ENCODE measurements around the gene PDE6A.
"Not testable (repeated sequence)": the region's sequence is repeated elsewhere in the genome, so short reads cannot be mapped to it uniquely, and the experiment has no call there.

Gene PDE6A

DNA sequence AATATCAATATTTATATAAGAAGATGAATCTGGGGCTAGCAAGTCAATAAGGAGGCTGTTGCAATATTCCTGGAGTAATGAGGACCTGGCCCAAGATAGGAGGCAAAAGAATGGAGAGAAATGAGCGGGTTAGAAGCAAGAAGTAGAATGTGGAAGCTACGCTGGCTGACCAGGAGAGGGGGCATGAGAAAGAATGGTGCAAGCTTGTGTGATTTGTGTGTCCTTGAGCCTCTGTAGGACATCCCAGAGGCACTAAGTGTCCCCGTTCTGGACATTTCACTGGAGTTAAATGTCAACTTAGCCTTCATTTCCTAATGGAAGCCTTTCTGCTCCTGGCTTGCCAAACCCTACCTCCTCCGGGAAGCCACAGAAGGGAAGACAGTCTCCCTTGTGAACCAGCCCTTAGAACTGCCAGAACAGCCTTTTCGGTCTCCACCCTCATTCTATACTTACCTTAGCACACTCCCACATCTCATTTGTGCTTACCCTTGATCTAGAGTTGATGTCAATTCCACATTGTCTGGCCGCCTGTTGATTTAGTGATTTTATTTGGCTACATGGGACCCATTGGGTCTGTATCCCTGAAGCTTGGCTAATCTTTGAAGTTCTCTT is 6.7 kb upstream of the PDE6A start:
- Histone ChIP-seq H3K4me1 (ENCODE audit: control insufficient read depth, insufficient read depth, low read length) (no peaks in the 10 kb centered on the region), H3K27me3 (ENCODE audit: control insufficient read depth in 1 of 2, insufficient read depth in 2 of 2, low read length in 2 of 2) (no peaks in the 10 kb centered on the region), H3K36me3 (ENCODE audit: control insufficient read depth in 2 of 2, insufficient read depth in 2 of 2, low read length in 2 of 2) (no peaks in the 10 kb centered on the region), H3K9me3 (ENCODE audit: control insufficient read depth in 2 of 2, low read length in 2 of 2) (no peaks in the 10 kb centered on the region), H3K27ac (ENCODE audit: low read length) (no peak overlapping the region), H3K4me3 (ENCODE audit: low read length in 2 of 2) (no peak overlapping the region), H3K9ac (ENCODE audit: low read length in 2 of 2) (no peak overlapping the region)

DNA sequence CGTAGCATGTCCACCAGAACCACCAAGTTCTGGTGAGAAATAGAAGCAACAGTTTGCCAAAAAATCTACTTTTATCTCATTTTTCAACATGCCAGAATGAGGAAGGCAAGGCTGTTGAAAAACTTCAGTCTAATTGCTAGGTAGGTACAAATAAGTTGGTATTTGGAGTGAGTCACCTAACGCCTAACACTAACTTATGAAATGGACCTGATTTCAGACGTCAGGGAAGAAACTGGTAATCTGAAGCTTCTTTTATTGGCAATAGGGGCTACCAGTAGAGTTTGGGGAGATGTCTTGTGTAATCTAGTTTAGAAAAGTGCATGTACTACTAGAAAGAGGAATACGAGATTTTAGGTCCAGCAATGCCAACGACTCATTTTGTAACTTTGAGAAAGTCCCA is 4.4 kb upstream of the PDE6A start:
- Histone ChIP-seq H3K4me1 (ENCODE audit: control insufficient read depth, insufficient read depth, low read length) (no peaks in the 10 kb centered on the region), H3K9ac (ENCODE audit: low read length in 2 of 2) (no peak overlapping the region), H3K9me3 (ENCODE audit: control insufficient read depth in 2 of 2, low read length in 2 of 2) (no peaks in the 10 kb centered on the region), H3K27ac (ENCODE audit: low read length) (no peak overlapping the region), H3K27me3 (ENCODE audit: control insufficient read depth in 1 of 2, insufficient read depth in 2 of 2, low read length in 2 of 2) (no peaks in the 10 kb centered on the region), H3K36me3 (ENCODE audit: control insufficient read depth in 2 of 2, insufficient read depth in 2 of 2, low read length in 2 of 2) (no peaks in the 10 kb centered on the region), H3K4me3 (ENCODE audit: low read length in 2 of 2) (no peak overlapping the region)

DNA sequence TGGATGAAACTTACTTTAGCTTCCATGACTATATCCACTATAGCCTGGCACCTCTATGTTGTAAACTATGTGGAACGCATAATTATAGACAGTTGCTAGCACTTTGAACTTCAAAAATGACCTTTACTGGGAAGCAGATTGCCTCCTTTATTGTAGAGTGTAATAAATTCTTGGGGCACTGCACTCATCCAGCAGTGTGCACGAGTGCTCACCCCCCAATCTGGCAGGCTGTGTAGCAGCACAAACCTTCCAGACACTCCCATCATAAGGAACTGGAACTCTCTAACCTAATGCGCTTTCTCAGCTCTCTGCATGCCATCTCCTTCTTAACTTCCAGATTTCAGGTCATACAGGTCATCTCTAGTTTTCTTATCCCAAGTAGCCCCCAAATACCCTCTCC is 1.5 kb upstream of the PDE6A start:
- Histone ChIP-seq H3K4me3 (ENCODE audit: low read length in 2 of 2) (no peak overlapping the region), H3K9me3 (ENCODE audit: control insufficient read depth in 2 of 2, low read length in 2 of 2) (no peaks in the 10 kb centered on the region), H3K27me3 (ENCODE audit: control insufficient read depth in 1 of 2, insufficient read depth in 2 of 2, low read length in 2 of 2) (no peaks in the 10 kb centered on the region), H3K27ac (ENCODE audit: low read length) (no peak overlapping the region), H3K4me1 (ENCODE audit: control insufficient read depth, insufficient read depth, low read length) (no peaks in the 10 kb centered on the region), H3K36me3 (ENCODE audit: control insufficient read depth in 2 of 2, insufficient read depth in 2 of 2, low read length in 2 of 2) (no peaks in the 10 kb centered on the region), H3K9ac (ENCODE audit: low read length in 2 of 2) (no peak overlapping the region)

DNA sequence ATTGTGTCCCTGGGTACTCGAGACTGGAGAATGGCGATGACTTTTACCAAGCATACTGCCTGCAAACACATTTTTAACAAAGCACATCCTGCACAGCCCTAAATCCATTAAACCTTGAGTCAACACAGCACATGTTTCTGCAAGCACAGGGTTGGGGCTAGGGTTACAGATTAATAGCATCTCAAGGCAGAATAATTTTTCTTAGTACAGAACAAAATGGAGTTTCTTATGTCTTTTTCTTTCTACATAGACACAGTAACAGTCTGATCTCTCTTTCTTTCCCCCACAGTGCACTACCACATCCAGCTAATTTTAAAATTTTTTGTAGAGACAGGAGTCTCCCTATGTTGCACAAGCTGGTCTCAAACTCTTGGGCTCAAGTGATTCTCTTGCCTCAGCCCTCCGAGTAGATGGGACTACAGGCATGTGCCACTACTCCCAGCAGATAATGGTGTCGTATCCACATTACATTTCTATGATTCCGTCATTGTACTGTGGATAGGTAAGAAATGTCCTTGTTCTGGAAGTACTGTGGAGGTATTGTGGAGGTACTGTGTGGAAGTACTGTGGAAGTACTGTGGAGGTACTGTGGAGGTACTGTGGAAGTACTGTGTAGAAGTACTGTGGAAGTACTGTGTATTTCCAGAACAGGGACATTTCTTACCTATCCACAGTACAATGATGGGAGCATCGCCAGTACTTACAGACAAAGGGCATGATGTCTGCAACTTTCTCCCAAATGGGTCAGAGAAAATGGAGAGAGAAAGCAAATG is 1.2 kb downstream of the PDE6A start:
- H3K4me1 ChIP-seq (ENCODE audit: control insufficient read depth, insufficient read depth, low read length); H3K36me3 ChIP-seq (ENCODE audit: control insufficient read depth in 2 of 2, insufficient read depth in 2 of 2, low read length in 2 of 2); H3K9me3 ChIP-seq (ENCODE audit: control insufficient read depth in 2 of 2, low read length in 2 of 2); H3K27me3 ChIP-seq (ENCODE audit: control insufficient read depth in 1 of 2, insufficient read depth in 2 of 2, low read length in 2 of 2); H3K9ac ChIP-seq (ENCODE audit: low read length in 2 of 2); H3K27ac ChIP-seq (ENCODE audit: low read length); H3K4me3 ChIP-seq (ENCODE audit: low read length in 2 of 2): not testable (repeated sequence)

DNA sequence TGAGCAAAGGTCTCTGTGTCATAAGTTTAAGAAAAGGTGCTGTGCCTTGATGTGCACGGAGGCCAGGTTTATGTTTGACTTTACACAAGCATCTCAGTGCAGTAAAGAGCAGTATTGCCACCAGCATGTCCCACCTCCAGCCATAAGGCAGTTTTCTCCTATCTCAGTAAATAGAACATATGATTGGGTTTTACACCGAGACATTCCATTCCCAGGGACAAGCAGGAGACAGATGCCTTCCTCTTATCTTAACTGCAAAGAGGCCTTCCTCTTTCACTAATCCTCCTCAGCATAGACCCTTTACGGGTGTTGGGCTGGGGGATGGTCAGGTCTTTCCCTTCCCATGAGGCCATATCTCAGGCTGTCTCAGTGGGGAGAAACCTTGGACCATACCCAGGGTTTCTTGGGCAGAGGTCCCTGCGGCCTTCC is 1.8 kb downstream of the PDE6A start:
- H3K9me3 ChIP-seq (ENCODE audit: control insufficient read depth in 2 of 2, low read length in 2 of 2); H3K27ac ChIP-seq (ENCODE audit: low read length); H3K4me3 ChIP-seq (ENCODE audit: low read length in 2 of 2); H3K9ac ChIP-seq (ENCODE audit: low read length in 2 of 2); H3K36me3 ChIP-seq (ENCODE audit: control insufficient read depth in 2 of 2, insufficient read depth in 2 of 2, low read length in 2 of 2); H3K4me1 ChIP-seq (ENCODE audit: control insufficient read depth, insufficient read depth, low read length); H3K27me3 ChIP-seq (ENCODE audit: control insufficient read depth in 1 of 2, insufficient read depth in 2 of 2, low read length in 2 of 2): not testable (repeated sequence)

DNA sequence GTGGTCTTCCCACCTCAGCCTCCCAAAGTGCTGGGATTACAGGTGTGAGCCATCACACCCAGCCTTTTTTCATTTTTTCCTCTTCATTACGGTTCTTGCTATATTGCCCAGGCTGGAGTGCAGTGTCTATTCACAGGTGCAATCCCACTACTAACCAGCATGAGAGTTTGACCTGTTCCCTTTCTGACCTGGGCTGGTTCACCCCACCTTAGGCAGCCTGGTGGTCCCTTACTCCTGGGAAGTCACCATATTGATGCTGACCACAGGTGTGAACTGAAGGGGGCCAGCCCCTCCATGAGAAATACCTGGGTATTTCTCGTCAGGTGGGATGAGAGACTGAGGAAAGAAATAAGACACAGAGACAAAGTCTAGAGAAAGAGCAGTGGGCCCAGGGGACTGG is 2.4 kb downstream of the PDE6A start:
- Histone ChIP-seq H3K9me3 (ENCODE audit: control insufficient read depth in 2 of 2, low read length in 2 of 2) (no peaks in the 10 kb centered on the region), H3K27me3 (ENCODE audit: control insufficient read depth in 1 of 2, insufficient read depth in 2 of 2, low read length in 2 of 2) (no peaks in the 10 kb centered on the region), H3K4me1 (ENCODE audit: control insufficient read depth, insufficient read depth, low read length) (no peaks in the 10 kb centered on the region), H3K27ac (ENCODE audit: low read length) (no peak overlapping the region), H3K36me3 (ENCODE audit: control insufficient read depth in 2 of 2, insufficient read depth in 2 of 2, low read length in 2 of 2) (no peaks in the 10 kb centered on the region), H3K9ac (ENCODE audit: low read length in 2 of 2) (no peak overlapping the region), H3K4me3 (ENCODE audit: low read length in 2 of 2) (no peak overlapping the region)

DNA sequence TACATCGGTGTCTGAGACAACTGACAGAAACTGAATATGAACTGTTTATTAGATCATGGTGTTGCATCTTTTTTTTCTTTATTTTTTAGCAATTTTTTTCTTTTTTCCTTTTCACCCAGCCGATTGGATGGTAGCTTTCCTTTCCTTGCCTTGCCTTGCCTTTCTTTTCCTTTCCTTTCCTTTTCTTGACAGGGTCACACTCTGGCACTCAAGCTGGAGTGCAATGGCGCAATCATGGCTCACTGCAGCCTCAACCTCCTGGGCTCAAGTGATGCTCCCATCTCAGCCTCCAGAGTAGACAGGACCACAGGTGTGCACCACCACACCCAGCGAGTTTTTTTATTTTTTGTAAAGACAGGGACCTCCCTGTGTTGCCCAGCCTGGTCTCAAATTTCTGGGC is 2.8 kb downstream of the PDE6A start:
- Histone ChIP-seq H3K27ac (ENCODE audit: low read length) (no peak overlapping the region), H3K36me3 (ENCODE audit: control insufficient read depth in 2 of 2, insufficient read depth in 2 of 2, low read length in 2 of 2) (no peaks in the 10 kb centered on the region), H3K4me3 (ENCODE audit: low read length in 2 of 2) (no peak overlapping the region), H3K9me3 (ENCODE audit: control insufficient read depth in 2 of 2, low read length in 2 of 2) (no peaks in the 10 kb centered on the region), H3K4me1 (ENCODE audit: control insufficient read depth, insufficient read depth, low read length) (no peaks in the 10 kb centered on the region), H3K27me3 (ENCODE audit: control insufficient read depth in 1 of 2, insufficient read depth in 2 of 2, low read length in 2 of 2) (peaks cover 0 to 2% of the 10 kb centered on the region in 2 donors), H3K9ac (ENCODE audit: low read length in 2 of 2) (no peak overlapping the region)

DNA sequence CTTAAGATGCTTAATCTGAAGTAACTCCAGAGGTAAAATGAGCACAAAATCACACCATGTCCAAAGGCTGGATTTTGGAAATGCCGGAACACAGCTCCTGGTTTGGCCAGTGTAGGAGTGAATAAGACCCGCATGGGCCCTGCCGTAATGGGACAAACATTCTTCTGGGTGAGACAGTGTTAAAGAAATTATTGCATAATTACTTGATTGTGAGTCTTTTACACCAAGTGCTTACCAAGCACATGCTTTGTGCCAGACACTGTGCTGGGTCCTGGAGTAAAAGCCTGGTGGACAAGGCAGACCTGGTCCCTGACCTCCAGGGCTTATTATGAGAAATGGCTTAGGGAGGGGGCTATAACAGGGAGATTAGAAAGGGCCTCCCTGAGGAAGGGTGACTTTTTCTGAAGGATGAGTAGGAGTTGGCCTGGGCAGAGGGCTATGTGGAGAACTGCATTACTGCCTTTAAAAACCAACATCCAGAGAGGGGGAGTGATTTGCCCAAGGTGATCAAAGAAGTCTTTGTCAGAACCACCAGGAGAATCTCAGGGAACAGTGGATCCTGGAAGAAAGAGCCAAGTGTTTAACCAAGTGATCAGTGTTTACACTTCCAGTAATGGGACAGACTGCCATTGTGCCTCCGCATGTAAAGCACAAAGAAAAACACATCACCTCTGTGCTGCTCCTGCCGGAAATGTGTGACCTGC is 3.5 kb downstream of the PDE6A start:
- Histone ChIP-seq H3K4me1 (ENCODE audit: control insufficient read depth, insufficient read depth, low read length) (no peaks in the 10 kb centered on the region), H3K27ac (ENCODE audit: low read length) (no peak overlapping the region), H3K27me3 (ENCODE audit: control insufficient read depth in 1 of 2, insufficient read depth in 2 of 2, low read length in 2 of 2) (peaks cover 0 to 2% of the 10 kb centered on the region in 2 donors), H3K9me3 (ENCODE audit: control insufficient read depth in 2 of 2, low read length in 2 of 2) (no peaks in the 10 kb centered on the region), H3K36me3 (ENCODE audit: control insufficient read depth in 2 of 2, insufficient read depth in 2 of 2, low read length in 2 of 2) (no peaks in the 10 kb centered on the region), H3K4me3 (ENCODE audit: low read length in 2 of 2) (no peak overlapping the region), H3K9ac (ENCODE audit: low read length in 2 of 2) (no peak overlapping the region)

DNA sequence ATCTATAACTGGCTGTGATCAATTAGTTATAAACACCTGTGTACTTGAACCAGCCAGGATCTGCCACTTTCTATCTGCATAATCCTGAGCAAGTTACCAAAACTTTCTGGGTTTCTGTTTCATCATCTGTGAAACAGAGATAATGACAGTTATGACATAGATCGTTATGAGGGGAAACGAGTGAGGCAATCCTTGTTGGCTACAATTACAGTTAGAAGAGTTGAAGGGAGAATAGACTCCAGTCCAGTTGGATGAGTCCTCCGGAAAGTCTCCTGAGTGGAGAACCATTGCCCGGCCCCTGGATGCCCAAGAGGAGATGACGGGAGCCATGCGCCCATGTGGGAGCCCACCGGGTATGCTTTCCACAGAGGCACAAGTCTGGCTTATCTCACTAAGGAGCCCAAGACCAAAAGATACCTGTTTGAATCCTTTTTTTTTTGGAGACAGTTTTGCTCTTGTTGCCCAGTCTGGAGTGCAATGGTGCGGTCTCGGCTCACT is 4.5 kb downstream of the PDE6A start:
- H3K4me3 ChIP-seq (ENCODE audit: low read length in 2 of 2) = no peak overlapping the region
- H3K27me3 ChIP-seq (ENCODE audit: control insufficient read depth in 1 of 2, insufficient read depth in 2 of 2, low read length in 2 of 2) = peaks cover 0 to 2% of the 10 kb centered on the region in 2 donors
- H3K36me3 ChIP-seq (ENCODE audit: control insufficient read depth in 2 of 2, insufficient read depth in 2 of 2, low read length in 2 of 2) = no peaks in the 10 kb centered on the region
- H3K9ac ChIP-seq (ENCODE audit: low read length in 2 of 2) = no peak overlapping the region
- H3K27ac ChIP-seq (ENCODE audit: low read length) = no peak overlapping the region
- no peaks in the 10 kb centered on the region for H3K9me3 ChIP-seq (ENCODE audit: control insufficient read depth in 2 of 2, low read length in 2 of 2)
- no peaks in the 10 kb centered on the region for H3K4me1 ChIP-seq (ENCODE audit: control insufficient read depth, insufficient read depth, low read length)

DNA sequence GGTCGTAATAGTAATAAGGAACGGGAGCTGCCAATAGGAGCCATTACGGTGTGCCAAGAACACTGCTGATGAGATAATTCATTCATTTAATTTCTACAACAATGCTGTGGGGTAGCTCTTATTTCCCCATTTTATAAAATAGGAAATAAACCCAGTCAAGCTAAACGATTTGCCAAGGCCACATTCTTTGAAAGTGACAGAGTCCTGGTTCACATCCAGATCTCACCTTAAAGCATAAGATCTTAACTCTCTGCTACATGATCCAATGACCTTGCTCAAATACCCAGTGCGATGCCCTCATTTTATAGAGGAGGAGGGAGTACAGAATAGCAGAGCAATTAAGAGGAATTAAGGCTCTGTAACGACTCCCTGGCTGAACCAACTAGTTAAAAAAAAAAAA is 5.0 kb downstream of the PDE6A start:
- Histone ChIP-seq H3K27ac (ENCODE audit: low read length) (no peak overlapping the region), H3K9ac (ENCODE audit: low read length in 2 of 2) (no peak overlapping the region)

More for the DNA sequence above, 5.0 kb downstream of the PDE6A start:
- peaks cover 0 to 2% of the 10 kb centered on the region in 2 donors for H3K27me3 ChIP-seq (ENCODE audit: control insufficient read depth in 1 of 2, insufficient read depth in 2 of 2, low read length in 2 of 2)
- H3K4me3 ChIP-seq (ENCODE audit: low read length in 2 of 2) = no peak overlapping the region
- no peaks in the 10 kb centered on the region for H3K4me1 ChIP-seq (ENCODE audit: control insufficient read depth, insufficient read depth, low read length)
- H3K36me3 ChIP-seq (ENCODE audit: control insufficient read depth in 2 of 2, insufficient read depth in 2 of 2, low read length in 2 of 2) = no peaks in the 10 kb centered on the region
- H3K9me3 ChIP-seq (ENCODE audit: control insufficient read depth in 2 of 2, low read length in 2 of 2) = no peaks in the 10 kb centered on the region

All from stomach smooth muscle (tissue), 2 donors.